Measurements from ENCODE around the gene SEPTIN8. TPM values are rescaled to one million over a fixed set of nuclear protein-coding genes. Genes with fewer than 3 reads are reported as not detected.

SEPTIN8 gene
- total and polyA plus RNA-seq, 10 of the 15 experiments (the other 5 are each of a cell fraction or from before 2014, with no cell fraction given): 6.1 to 96.1 (median 29.4) TPM

DNA sequence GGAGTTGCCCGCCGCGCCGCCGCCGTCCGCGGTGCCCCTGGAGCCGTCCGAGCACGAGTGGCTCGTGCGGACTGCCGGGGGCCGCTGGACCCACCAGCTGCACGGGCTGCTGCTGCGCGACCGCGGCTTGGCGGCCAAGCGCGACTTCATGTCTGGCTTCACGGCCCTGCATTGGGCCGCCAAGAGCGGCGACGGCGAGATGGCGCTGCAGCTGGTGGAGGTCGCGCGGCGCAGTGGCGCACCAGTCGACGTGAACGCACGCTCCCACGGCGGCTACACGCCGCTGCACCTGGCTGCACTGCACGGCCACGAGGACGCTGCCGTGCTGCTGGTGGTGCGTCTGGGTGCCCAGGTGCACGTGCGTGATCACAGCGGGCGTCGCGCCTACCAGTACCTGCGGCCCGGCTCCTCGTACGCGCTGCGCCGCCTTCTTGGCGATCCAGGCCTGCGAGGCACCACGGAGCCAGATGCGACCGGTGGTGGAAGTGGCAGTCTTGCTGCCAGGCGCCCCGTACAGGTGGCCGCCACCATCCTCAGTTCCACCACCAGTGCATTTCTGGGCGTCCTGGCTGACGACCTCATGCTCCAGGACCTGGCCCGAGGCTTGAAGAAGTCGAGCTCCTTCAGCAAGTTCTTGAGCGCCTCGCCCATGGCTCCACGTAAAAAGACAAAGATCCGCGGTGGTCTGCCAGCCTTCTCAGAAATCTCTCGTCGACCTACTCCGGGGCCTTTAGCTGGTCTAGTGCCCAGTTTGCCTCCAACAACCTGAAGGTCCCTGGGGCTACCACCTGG lies 37.7 kb upstream of the SEPTIN8 start:
- Histone ChIP-seq H3K36me3 (ENCODE audit: control insufficient read depth in 2 of 2, insufficient read depth in 2 of 2, low read length in 1 of 2) (no peaks in the 10 kb centered on the region), H3K4me1 (ENCODE audit: control insufficient read depth, insufficient read depth, low read length) (no peaks in the 10 kb centered on the region; the same call in 1 of the 2 replicates), H3K27me3 (replicated peaks in 1 of 2; ENCODE audit: control insufficient read depth in 2 of 2, insufficient read depth in 2 of 2, low read length in 1 of 2) (peaks cover 0 to 11% of the 10 kb centered on the region in 2 experiments; a peak in 2 of 4 replicates), H3K4me3 (no peak overlapping the region), H3K9me3 (replicated peaks; ENCODE audit: control insufficient read depth, insufficient read depth, low read length) (no peaks in the 10 kb centered on the region; the same call in 2 of the 3 replicates), H3K4me2 (ENCODE audit: control insufficient read depth, insufficient read depth) (no peak overlapping the region), H2AFZ (ENCODE audit: control insufficient read depth, low read depth, low read length) (no peak overlapping the region), H3K79me2 (ENCODE audit: control insufficient read depth, insufficient read depth, low read length) (no peaks in the 10 kb centered on the region), H4K20me1 (ENCODE audit: control insufficient read depth, insufficient read depth) (no peaks in the 10 kb centered on the region), H3K27ac (ENCODE audit: control insufficient read depth, insufficient read depth) (no peak overlapping the region), H3K9ac (ENCODE audit: control insufficient read depth, insufficient read depth, low read length) (no peak overlapping the region)
- 87% methylated on average over 75 of the region's 81 CpGs for WGBS (ENCODE audit: insufficient coverage, insufficient replicate concordance, low lambda C conversion rate, missing lambda C conversion rate)
- FAIRE-seq (no peak), ATAC-seq (no peak), DNase-seq (ENCODE audit: low read depth, low spot score) (no peak)
- no TSS peak for BruUV-seq (replicated peaks)
- in situ Hi-C loops (cut with MboI): loop anchor here (5.0 kb wide), 1 partner anchor 427 kb away; no protein-coding TSS in a partner anchor
- SMC1A ChIA-PET (ENCODE audit: uncharacterized antibody, unreplicated experiment): interaction anchor here (0.6 to 1.4 kb wide), 3 partner anchors 29 to 223 kb away, joined by 3 read pairs; no protein-coding TSS in a partner anchor
- POLR2A ChIA-PET: interaction anchor here (0.5 to 0.6 kb wide), 2 partner anchors 18 to 54 kb away, joined by 3 to 4 read pairs; no protein-coding TSS in a partner anchor
- intact Hi-C loops (cut with micrococcal nuclease; ENCODE audit: unreplicated experiment): no loop called here
- CTCF ChIA-PET: interaction anchor here (1.0 to 7.7 kb wide), 7 partner anchors 13 to 288 kb away, joined by 4 to 136 read pairs (median 5); partner anchors contain the start of gene CCNI2
- RAD21 ChIA-PET (ENCODE audit: unreplicated experiment): interaction anchor here (0.7 to 7.7 kb wide), 7 partner anchors 6 to 288 kb away, joined by 3 to 106 read pairs (median 4); no protein-coding TSS in a partner anchor
- TF ChIP-seq, protein P1, sequence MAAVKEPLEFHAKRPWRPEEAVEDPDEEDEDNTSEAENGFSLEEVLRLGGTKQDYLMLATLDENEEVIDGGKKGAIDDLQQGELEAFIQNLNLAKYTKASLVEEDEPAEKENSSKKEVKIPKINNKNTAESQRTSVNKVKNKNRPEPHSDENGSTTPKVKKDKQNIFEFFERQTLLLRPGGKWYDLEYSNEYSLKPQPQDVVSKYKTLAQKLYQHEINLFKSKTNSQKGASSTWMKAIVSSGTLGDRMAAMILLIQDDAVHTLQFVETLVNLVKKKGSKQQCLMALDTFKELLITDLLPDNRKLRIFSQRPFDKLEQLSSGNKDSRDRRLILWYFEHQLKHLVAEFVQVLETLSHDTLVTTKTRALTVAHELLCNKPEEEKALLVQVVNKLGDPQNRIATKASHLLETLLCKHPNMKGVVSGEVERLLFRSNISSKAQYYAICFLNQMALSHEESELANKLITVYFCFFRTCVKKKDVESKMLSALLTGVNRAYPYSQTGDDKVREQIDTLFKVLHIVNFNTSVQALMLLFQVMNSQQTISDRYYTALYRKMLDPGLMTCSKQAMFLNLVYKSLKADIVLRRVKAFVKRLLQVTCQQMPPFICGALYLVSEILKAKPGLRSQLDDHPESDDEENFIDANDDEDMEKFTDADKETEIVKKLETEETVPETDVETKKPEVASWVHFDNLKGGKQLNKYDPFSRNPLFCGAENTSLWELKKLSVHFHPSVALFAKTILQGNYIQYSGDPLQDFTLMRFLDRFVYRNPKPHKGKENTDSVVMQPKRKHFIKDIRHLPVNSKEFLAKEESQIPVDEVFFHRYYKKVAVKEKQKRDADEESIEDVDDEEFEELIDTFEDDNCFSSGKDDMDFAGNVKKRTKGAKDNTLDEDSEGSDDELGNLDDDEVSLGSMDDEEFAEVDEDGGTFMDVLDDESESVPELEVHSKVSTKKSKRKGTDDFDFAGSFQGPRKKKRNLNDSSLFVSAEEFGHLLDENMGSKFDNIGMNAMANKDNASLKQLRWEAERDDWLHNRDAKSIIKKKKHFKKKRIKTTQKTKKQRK (IDR thresholded peaks at IDR 0.05; ENCODE audit: low read depth, low read length): no peak
- TF ChIP-seq ZNF274 (IDR thresholded peaks at IDR 0.05; ENCODE audit: insufficient read depth, insufficient read length): no peak
- TF ChIP-seq BCL3 (IDR thresholded peaks at IDR 0.05; ENCODE audit: borderline replicate concordance, insufficient read depth, low read depth, low read length, poor library complexity, severe bottlenecking): no peak
- TF ChIP-seq, protein P2, sequence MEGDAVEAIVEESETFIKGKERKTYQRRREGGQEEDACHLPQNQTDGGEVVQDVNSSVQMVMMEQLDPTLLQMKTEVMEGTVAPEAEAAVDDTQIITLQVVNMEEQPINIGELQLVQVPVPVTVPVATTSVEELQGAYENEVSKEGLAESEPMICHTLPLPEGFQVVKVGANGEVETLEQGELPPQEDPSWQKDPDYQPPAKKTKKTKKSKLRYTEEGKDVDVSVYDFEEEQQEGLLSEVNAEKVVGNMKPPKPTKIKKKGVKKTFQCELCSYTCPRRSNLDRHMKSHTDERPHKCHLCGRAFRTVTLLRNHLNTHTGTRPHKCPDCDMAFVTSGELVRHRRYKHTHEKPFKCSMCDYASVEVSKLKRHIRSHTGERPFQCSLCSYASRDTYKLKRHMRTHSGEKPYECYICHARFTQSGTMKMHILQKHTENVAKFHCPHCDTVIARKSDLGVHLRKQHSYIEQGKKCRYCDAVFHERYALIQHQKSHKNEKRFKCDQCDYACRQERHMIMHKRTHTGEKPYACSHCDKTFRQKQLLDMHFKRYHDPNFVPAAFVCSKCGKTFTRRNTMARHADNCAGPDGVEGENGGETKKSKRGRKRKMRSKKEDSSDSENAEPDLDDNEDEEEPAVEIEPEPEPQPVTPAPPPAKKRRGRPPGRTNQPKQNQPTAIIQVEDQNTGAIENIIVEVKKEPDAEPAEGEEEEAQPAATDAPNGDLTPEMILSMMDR (IDR thresholded peaks at IDR 0.05 in 2 of 3, conservative IDR thresholded peaks at IDR 0.05 in 1 of 3; ENCODE audit: control insufficient read depth in 2 of 3, extremely low read depth in 1 of 3, insufficient read depth in 1 of 3, low read depth in 3 of 3, low read length in 3 of 3): no peak
- no peak for TF ChIP-seq HSF1 (IDR thresholded peaks at IDR 0.05; ENCODE audit: low read depth, low read length)
- no peak for TF ChIP-seq PML (IDR thresholded peaks at IDR 0.05; ENCODE audit: low read length)
- no peak for TF ChIP-seq EED (IDR thresholded peaks at IDR 0.05; ENCODE audit: low read depth)
- TF ChIP-seq NFYA (IDR thresholded peaks at IDR 0.05; ENCODE audit: borderline replicate concordance, low read depth, low read length): no peak
- TF ChIP-seq, protein P3, sequence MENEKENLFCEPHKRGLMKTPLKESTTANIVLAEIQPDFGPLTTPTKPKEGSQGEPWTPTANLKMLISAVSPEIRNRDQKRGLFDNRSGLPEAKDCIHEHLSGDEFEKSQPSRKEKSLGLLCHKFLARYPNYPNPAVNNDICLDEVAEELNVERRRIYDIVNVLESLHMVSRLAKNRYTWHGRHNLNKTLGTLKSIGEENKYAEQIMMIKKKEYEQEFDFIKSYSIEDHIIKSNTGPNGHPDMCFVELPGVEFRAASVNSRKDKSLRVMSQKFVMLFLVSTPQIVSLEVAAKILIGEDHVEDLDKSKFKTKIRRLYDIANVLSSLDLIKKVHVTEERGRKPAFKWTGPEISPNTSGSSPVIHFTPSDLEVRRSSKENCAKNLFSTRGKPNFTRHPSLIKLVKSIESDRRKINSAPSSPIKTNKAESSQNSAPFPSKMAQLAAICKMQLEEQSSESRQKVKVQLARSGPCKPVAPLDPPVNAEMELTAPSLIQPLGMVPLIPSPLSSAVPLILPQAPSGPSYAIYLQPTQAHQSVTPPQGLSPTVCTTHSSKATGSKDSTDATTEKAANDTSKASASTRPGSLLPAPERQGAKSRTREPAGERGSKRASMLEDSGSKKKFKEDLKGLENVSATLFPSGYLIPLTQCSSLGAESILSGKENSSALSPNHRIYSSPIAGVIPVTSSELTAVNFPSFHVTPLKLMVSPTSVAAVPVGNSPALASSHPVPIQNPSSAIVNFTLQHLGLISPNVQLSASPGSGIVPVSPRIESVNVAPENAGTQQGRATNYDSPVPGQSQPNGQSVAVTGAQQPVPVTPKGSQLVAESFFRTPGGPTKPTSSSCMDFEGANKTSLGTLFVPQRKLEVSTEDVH (IDR thresholded peaks at IDR 0.05; ENCODE audit: low read depth, partially characterized antibody): no peak

All from GM12878 (cell line).